IMR-90 (cell line): ENCODE data around the gene STK31.

ENCODE experiments used
- BHLHE40 ChIP-seq: fragments of 150-350 bp; IDR thresholded peaks from 2 replicates; pipeline ENCODE4 v1.6.1; 2016; ENCODE audit warnings: mild to moderate bottlenecking, low read depth, low read length
- CTCF ChIP-seq: conservative IDR thresholded peaks from 2 replicates; pipeline ENCODE4 v1.5.1; 2012; ENCODE audit warnings: mild to moderate bottlenecking, low read depth, low read length, improper control_type of control experiment
- FOS ChIP-seq: fragments of 150-350 bp; IDR thresholded peaks from 2 replicates; pipeline ENCODE4 v1.6.1; 2016; ENCODE audit warnings: low read depth, low read length
- MAZ ChIP-seq: IDR thresholded peaks from 2 replicates; pipeline ENCODE4 v1.6.1; 2012; ENCODE audit warnings: low read depth, mild to moderate bottlenecking, low read length, improper control_type of control experiment, moderate library complexity, borderline replicate concordance
- NFE2L2 ChIP-seq: fragments of 150-350 bp; IDR thresholded peaks from 2 replicates; pipeline ENCODE4 v1.6.1; 2016; ENCODE audit warnings: low read depth, mild to moderate bottlenecking, low read length
- POLR2A ChIP-seq: IDR thresholded peaks from 2 replicates; pipeline ENCODE4 v1.6.1; 2012; ENCODE audit warnings: mild to moderate bottlenecking, low read depth, low read length
- RAD21 ChIP-seq: IDR thresholded peaks from 2 replicates; pipeline ENCODE4 v1.6.1; 2012; ENCODE audit warnings: low read length, improper control_type of control experiment
- RCOR1 ChIP-seq: IDR thresholded peaks from 2 replicates; pipeline ENCODE4 v1.6.1; 2012; ENCODE audit warnings: mild to moderate bottlenecking, low read length, improper control_type of control experiment; ENCODE audit not compliant: insufficient replicate concordance
- RFX5 ChIP-seq: IDR thresholded peaks from 2 replicates; pipeline ENCODE4 v1.8.0; 2012; ENCODE audit warnings: low read depth, mild to moderate bottlenecking, low read length, moderate library complexity
- SMC3 ChIP-seq: fragments of 150-350 bp; IDR thresholded peaks from 2 replicates; pipeline ENCODE4 v1.6.1; 2016; ENCODE audit warnings: low read depth, mild to moderate bottlenecking, antibody characterized with exemption, low read length, moderate library complexity
- TF ChIP-seq, protein P1 (sequence below): fragments of 150-350 bp; IDR thresholded peaks from 2 replicates; pipeline ENCODE4 v1.6.1; 2016; ENCODE audit warnings: low read depth, mild to moderate bottlenecking, low read length, moderate library complexity, borderline replicate concordance

DNA sequence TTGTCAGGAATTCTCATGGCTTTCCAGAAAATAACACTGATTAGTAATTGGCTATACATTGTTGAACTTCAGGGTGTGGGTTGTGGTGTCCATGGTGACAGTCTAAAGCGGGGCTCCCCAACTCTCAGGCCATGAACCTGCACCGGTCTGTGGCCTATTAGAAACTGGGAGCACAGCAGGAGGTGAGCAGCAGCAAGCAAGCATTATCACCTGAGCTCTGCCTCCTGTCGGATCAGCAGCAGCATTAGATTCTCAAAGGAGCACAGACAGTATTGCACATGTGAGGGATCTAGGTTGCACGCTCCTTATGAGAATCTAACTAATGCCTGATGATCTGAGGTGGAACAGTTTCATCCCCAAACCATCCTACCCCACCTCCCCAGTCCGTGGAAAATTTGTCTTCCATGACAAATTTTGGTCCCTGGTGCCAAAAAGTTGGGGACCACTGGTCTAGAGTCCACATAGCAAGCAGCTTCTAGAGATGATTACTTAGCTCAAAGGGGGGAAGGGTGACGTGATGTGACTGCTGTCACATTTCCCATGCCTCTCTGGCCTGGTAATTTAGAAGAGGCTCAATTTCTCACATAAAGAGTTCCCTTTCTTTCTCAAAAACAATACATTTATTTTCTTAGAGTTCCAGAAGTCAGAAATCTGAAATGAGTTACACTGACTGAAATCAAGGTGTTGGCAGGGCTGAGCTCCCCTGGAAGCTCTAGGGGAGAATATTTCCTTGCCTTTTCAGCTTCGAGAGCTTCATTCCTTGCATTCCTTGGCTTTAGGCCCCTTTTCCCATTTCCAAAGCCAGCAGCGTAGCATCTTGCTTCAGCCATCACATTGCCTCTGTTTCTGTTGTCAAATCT is 47.7 kb upstream of the STK31 start:
- TF ChIP-seq CTCF = no peak
- no peak for TF ChIP-seq RFX5
- TF ChIP-seq FOS = no peak
- no peak for TF ChIP-seq RCOR1
- TF ChIP-seq, protein P1, sequence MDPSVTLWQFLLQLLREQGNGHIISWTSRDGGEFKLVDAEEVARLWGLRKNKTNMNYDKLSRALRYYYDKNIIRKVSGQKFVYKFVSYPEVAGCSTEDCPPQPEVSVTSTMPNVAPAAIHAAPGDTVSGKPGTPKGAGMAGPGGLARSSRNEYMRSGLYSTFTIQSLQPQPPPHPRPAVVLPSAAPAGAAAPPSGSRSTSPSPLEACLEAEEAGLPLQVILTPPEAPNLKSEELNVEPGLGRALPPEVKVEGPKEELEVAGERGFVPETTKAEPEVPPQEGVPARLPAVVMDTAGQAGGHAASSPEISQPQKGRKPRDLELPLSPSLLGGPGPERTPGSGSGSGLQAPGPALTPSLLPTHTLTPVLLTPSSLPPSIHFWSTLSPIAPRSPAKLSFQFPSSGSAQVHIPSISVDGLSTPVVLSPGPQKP = no peak
- no peak for TF ChIP-seq POLR2A
- TF ChIP-seq MAZ = no peak
- no peak for TF ChIP-seq RAD21
- TF ChIP-seq BHLHE40 = no peak
- no peak for TF ChIP-seq NFE2L2
- no peak for TF ChIP-seq SMC3
